Measurements from ENCODE around the gene CACNA1C. TPM values are rescaled to one million over a fixed set of nuclear protein-coding genes. Genes with fewer than 3 reads are reported as not detected.

CACNA1C gene
- total and polyA plus RNA-seq, 10 of the 15 experiments (the other 5 are each of a cell fraction or from before 2014, with no cell fraction given), result under 0.01 to 0.15 (median 0.09) TPM; not detected in 5

DNA sequence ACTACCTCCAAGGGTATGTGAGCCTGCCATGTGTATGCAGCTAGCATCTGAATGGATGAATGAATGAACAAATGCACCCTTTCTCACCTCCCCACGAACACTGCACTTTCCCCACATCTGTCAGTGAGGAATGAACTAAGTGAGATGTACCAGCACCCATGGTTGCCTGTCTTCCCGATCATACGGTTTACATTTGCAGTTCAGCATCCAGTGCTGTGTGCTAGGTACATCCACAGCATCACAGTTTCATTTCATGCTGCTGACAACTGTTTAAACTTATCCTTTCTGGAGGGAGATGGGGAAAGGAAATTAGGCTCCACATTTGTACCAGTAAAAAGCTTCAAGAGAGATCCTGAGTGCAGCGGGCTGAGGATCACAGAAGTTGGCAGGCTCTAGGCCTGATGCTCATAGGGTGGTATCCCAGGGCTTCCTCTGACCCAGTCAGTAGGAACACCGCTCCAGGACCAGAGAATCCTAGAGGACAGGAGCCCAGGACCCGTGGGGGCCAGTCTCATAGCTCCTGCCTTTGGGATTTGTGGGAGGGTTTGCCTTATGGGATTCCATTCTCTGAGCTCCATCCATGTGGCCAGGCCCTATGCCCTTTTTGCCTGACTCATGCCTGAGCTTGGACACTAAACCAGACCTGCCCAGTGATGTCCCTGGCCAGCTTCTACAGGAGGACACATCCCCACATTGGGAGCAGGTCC is 294.5 kb downstream of the CACNA1C start (continued):
- TF ChIP-seq, protein P1, sequence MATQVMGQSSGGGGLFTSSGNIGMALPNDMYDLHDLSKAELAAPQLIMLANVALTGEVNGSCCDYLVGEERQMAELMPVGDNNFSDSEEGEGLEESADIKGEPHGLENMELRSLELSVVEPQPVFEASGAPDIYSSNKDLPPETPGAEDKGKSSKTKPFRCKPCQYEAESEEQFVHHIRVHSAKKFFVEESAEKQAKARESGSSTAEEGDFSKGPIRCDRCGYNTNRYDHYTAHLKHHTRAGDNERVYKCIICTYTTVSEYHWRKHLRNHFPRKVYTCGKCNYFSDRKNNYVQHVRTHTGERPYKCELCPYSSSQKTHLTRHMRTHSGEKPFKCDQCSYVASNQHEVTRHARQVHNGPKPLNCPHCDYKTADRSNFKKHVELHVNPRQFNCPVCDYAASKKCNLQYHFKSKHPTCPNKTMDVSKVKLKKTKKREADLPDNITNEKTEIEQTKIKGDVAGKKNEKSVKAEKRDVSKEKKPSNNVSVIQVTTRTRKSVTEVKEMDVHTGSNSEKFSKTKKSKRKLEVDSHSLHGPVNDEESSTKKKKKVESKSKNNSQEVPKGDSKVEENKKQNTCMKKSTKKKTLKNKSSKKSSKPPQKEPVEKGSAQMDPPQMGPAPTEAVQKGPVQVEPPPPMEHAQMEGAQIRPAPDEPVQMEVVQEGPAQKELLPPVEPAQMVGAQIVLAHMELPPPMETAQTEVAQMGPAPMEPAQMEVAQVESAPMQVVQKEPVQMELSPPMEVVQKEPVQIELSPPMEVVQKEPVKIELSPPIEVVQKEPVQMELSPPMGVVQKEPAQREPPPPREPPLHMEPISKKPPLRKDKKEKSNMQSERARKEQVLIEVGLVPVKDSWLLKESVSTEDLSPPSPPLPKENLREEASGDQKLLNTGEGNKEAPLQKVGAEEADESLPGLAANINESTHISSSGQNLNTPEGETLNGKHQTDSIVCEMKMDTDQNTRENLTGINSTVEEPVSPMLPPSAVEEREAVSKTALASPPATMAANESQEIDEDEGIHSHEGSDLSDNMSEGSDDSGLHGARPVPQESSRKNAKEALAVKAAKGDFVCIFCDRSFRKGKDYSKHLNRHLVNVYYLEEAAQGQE (IDR thresholded peaks at IDR 0.05; ENCODE audit: low read depth, low read length), result no peak
- no peak for TF ChIP-seq ZNF274 (IDR thresholded peaks at IDR 0.05; ENCODE audit: insufficient read depth, insufficient read length)

- Histone ChIP-seq H3K4me2 (ENCODE audit: control insufficient read depth, insufficient read depth) (no peak overlapping the region), H3K79me2 (ENCODE audit: control insufficient read depth, insufficient read depth, low read length) (no peaks in the 10 kb centered on the region), H3K27me3 (replicated peaks in 1 of 2; ENCODE audit: control insufficient read depth in 2 of 2, insufficient read depth in 2 of 2, low read length in 1 of 2) (0 out of 4 replicates have a peak, but pooled peaks cover 0 to 2% of the 10 kb centered on the region in 2 experiments), H3K4me3 (no peak overlapping the region), H3K4me1 (ENCODE audit: control insufficient read depth, insufficient read depth, low read length) (no peaks in the 10 kb centered on the region), H3K9ac (ENCODE audit: control insufficient read depth, insufficient read depth, low read length) (no peak overlapping the region), H4K20me1 (ENCODE audit: control insufficient read depth, insufficient read depth) (no peaks in the 10 kb centered on the region), H3K27ac (ENCODE audit: control insufficient read depth, insufficient read depth) (no peak overlapping the region), H3K9me3 (replicated peaks; ENCODE audit: control insufficient read depth, insufficient read depth, low read length) (no peaks in the 10 kb centered on the region), H2AFZ (ENCODE audit: control insufficient read depth, low read depth, low read length) (no peak overlapping the region), H3K36me3 (ENCODE audit: control insufficient read depth in 2 of 2, insufficient read depth in 2 of 2, low read length in 1 of 2) (no peaks in the 10 kb centered on the region)
- BruUV-seq (replicated peaks), result no TSS peak
- RAD21 ChIA-PET (ENCODE audit: unreplicated experiment), result no interaction called here
- POLR2A ChIA-PET, result no interaction called here
- in situ Hi-C loops (cut with MboI) (no loop called here), intact Hi-C loops (cut with micrococcal nuclease; ENCODE audit: unreplicated experiment) (no loop called here)
- CTCF ChIA-PET, result no interaction called here
- DNase-seq (ENCODE audit: low read depth, low spot score) (no peak), ATAC-seq (no peak), FAIRE-seq (no peak)
- WGBS (ENCODE audit: insufficient coverage, insufficient replicate concordance, low lambda C conversion rate, missing lambda C conversion rate), result 55% methylated on average over 19 of the region's 19 CpGs
- SMC1A ChIA-PET (ENCODE audit: uncharacterized antibody, unreplicated experiment), result no interaction called here
- no peak for TF ChIP-seq SRF (IDR thresholded peaks at IDR 0.05; ENCODE audit: low read depth in 2 of 2, low read length in 2 of 2)
- no peak for TF ChIP-seq IKZF1 (conservative IDR thresholded peaks at IDR 0.05)
- no peak for TF ChIP-seq NBN (IDR thresholded peaks at IDR 0.05)
- TF ChIP-seq PAX5 (IDR thresholded peaks at IDR 0.05; ENCODE audit: borderline replicate concordance, low read depth, low read length), result no peak
- TF ChIP-seq MYB (IDR thresholded peaks at IDR 0.05; ENCODE audit: borderline replicate concordance, low read depth, low read length), result no peak
- TF ChIP-seq RBBP5 (conservative IDR thresholded peaks at IDR 0.05), result no peak
- TF ChIP-seq IRF5 (IDR thresholded peaks at IDR 0.05; ENCODE audit: borderline replicate concordance), result no peak
- TF ChIP-seq KAT2A (conservative IDR thresholded peaks at IDR 0.05; ENCODE audit: control insufficient read depth, low read depth, low read length), result no peak
- TF ChIP-seq NFYB (IDR thresholded peaks at IDR 0.05; ENCODE audit: insufficient read depth, low read depth, low read length), result no peak
- TF ChIP-seq DPF2 (IDR thresholded peaks at IDR 0.05), result no peak
- TF ChIP-seq, protein P2, sequence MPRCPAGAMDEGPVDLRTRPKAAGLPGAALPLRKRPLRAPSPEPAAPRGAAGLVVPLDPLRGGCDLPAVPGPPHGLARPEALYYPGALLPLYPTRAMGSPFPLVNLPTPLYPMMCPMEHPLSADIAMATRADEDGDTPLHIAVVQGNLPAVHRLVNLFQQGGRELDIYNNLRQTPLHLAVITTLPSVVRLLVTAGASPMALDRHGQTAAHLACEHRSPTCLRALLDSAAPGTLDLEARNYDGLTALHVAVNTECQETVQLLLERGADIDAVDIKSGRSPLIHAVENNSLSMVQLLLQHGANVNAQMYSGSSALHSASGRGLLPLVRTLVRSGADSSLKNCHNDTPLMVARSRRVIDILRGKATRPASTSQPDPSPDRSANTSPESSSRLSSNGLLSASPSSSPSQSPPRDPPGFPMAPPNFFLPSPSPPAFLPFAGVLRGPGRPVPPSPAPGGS (IDR thresholded peaks at IDR 0.05; ENCODE audit: borderline replicate concordance, insufficient read depth, low read depth, low read length, poor library complexity, severe bottlenecking), result no peak
- no peak for TF ChIP-seq IRF4 (IDR thresholded peaks at IDR 0.05; ENCODE audit: low read depth, low read length)
- no peak for TF ChIP-seq HCFC1 (IDR thresholded peaks at IDR 0.05; ENCODE audit: low read length)
- no peak for TF ChIP-seq CEBPB (IDR thresholded peaks at IDR 0.05; ENCODE audit: borderline replicate concordance in 1 of 2, low read depth in 2 of 2, low read length in 2 of 2)
- TF ChIP-seq YBX1 (IDR thresholded peaks at IDR 0.05), result no peak
Observed at GRCh38 chr12:2347844-2348481, 295.2 kb downstream of the CACNA1C start.

Data from GM12878 (cell line).